Measurements from ENCODE around the gene GNRHR. TPM values are rescaled to one million over a fixed set of nuclear protein-coding genes. Genes with fewer than 3 reads are reported as not detected.
A peak's percentile ranks its signal among the peaks of the same experiment; 100 is the strongest.

Gene GNRHR
- total RNA-seq, 2 donors from 2014 or later: not detected

GRCh38 chr4:67721315-67721769, 32.8 kb downstream of the GNRHR start:
- peaks cover 41% of the 10 kb centered on the region for H3K36me3 Mint-ChIP-seq (ENCODE audit: low read depth)
- peaks cover 16% of the 10 kb centered on the region for H3K4me1 Mint-ChIP-seq
- no peak overlapping the region for H3K4me3 Mint-ChIP-seq
- peaks cover 3% of the 10 kb centered on the region for H3K9me3 ChIP-seq (ENCODE audit: control insufficient read depth, low read length)
- DNase-seq: no peak
- 95 to 100% methylated on average over 2 to 3 of the region's 3 CpGs for WGBS, 2 experiments (ENCODE audit: insufficient coverage in 1 of 2, insufficient read length in 1 of 2)
- no peak overlapping the region for H3K4me3 ChIP-seq (ENCODE audit: low read length)
- H3K36me3 ChIP-seq (ENCODE audit: control insufficient read depth, insufficient read depth, low read length): peaks cover 5% of the 10 kb centered on the region
- H3K27me3 Mint-ChIP-seq (ENCODE audit: insufficient read depth): no peaks in the 10 kb centered on the region
- H3K27ac Mint-ChIP-seq: peak overlapping the region; percentile 62
- H3K27ac ChIP-seq (ENCODE audit: low read depth, low read length): no peak overlapping the region
- H3K27me3 ChIP-seq (ENCODE audit: control insufficient read depth, insufficient read depth, low read length, poor library complexity, severe bottlenecking): no peaks in the 10 kb centered on the region
- H3K9me3 Mint-ChIP-seq: no peaks in the 10 kb centered on the region
- no peak overlapping the region for H3K9ac ChIP-seq (ENCODE audit: extremely low read depth, low read length, poor library complexity, severe bottlenecking)
- no peak for TF ChIP-seq CTCF (conservative IDR thresholded peaks at IDR 0.05)
- H3K4me1 ChIP-seq (ENCODE audit: control insufficient read depth, insufficient read depth, low read length): peaks cover 5% of the 10 kb centered on the region

GRCh38 chr4:67719953-67720617, 34.1 kb downstream of the GNRHR start:
- H3K27me3 ChIP-seq (ENCODE audit: control insufficient read depth, insufficient read depth, low read length, poor library complexity, severe bottlenecking): no peaks in the 10 kb centered on the region
- H3K4me1 Mint-ChIP-seq: peaks cover 16% of the 10 kb centered on the region
- 96 to 100% methylated on average over 2 to 3 of the region's 3 CpGs for WGBS, 2 experiments (ENCODE audit: insufficient coverage in 1 of 2, insufficient read length in 1 of 2)
- no peak overlapping the region for H3K27ac Mint-ChIP-seq
- peaks cover 3% of the 10 kb centered on the region for H3K9me3 ChIP-seq (ENCODE audit: control insufficient read depth, low read length)
- H3K36me3 Mint-ChIP-seq (ENCODE audit: low read depth): peaks cover 44% of the 10 kb centered on the region
- H3K27me3 Mint-ChIP-seq (ENCODE audit: insufficient read depth): no peaks in the 10 kb centered on the region
- TF ChIP-seq CTCF (conservative IDR thresholded peaks at IDR 0.05): no peak
- peaks cover 5% of the 10 kb centered on the region for H3K4me1 ChIP-seq (ENCODE audit: control insufficient read depth, insufficient read depth, low read length)
- H3K4me3 ChIP-seq (ENCODE audit: low read length): no peak overlapping the region
- no peak for DNase-seq
- H3K27ac ChIP-seq (ENCODE audit: low read depth, low read length): no peak overlapping the region
- peaks cover 5% of the 10 kb centered on the region for H3K36me3 ChIP-seq (ENCODE audit: control insufficient read depth, insufficient read depth, low read length)
- no peaks in the 10 kb centered on the region for H3K9me3 Mint-ChIP-seq
- no peak overlapping the region for H3K4me3 Mint-ChIP-seq
- H3K9ac ChIP-seq (ENCODE audit: extremely low read depth, low read length, poor library complexity, severe bottlenecking): no peak overlapping the region

GRCh38 chr4:67718848-67719247, 35.3 kb downstream of the GNRHR start:
- no peak for TF ChIP-seq CTCF (conservative IDR thresholded peaks at IDR 0.05)
- Histone ChIP-seq H3K27ac (ENCODE audit: low read depth, low read length) (no peak overlapping the region), H3K9me3 (ENCODE audit: control insufficient read depth, low read length) (peaks cover 3% of the 10 kb centered on the region), H3K9ac (ENCODE audit: extremely low read depth, low read length, poor library complexity, severe bottlenecking) (no peak overlapping the region), H3K27me3 (ENCODE audit: control insufficient read depth, insufficient read depth, low read length, poor library complexity, severe bottlenecking) (no peaks in the 10 kb centered on the region), H3K4me1 (ENCODE audit: control insufficient read depth, insufficient read depth, low read length) (peaks cover 5% of the 10 kb centered on the region), H3K4me3 (ENCODE audit: low read length) (no peak overlapping the region), H3K36me3 (ENCODE audit: control insufficient read depth, insufficient read depth, low read length) (peaks cover 5% of the 10 kb centered on the region)
- WGBS, 2 experiments (ENCODE audit: insufficient coverage in 1 of 2, insufficient read length in 1 of 2): 94 to 95% methylated on average over 2 of the region's 2 CpGs
- Mint-ChIP-seq H3K4me3 (no peak overlapping the region), H3K27ac (no peak overlapping the region), H3K4me1 (peaks cover 25% of the 10 kb centered on the region), H3K27me3 (ENCODE audit: insufficient read depth) (no peaks in the 10 kb centered on the region), H3K9me3 (no peaks in the 10 kb centered on the region), H3K36me3 (ENCODE audit: low read depth) (peaks cover 45% of the 10 kb centered on the region)
- no peak for DNase-seq

All from endodermal cell (in vitro differentiated cells).